ENCODE results near the gene MAP3K5.
"Not testable (repeated sequence)": the region's sequence is repeated elsewhere in the genome, so short reads cannot be mapped to it uniquely, and the experiment has no call there.

MAP3K5 gene

GRCh38 chr6:136586295-136586694 is 206.0 kb downstream of the MAP3K5 start:
- no peak for TF ChIP-seq CTCF (IDR thresholded peaks at IDR 0.05; ENCODE audit: low read depth, low read length)
- peak; percentile 78 for DNase-seq (ENCODE audit: extremely low read depth, low read depth)

GRCh38 chr6:136585523-136585922 is 206.8 kb downstream of the MAP3K5 start:
- not testable (repeated sequence) for DNase-seq (ENCODE audit: extremely low read depth, low read depth)

GRCh38 chr6:136584290-136584689 is 208.0 kb downstream of the MAP3K5 start:
- not testable (repeated sequence) for DNase-seq (ENCODE audit: extremely low read depth, low read depth)

- TF ChIP-seq CTCF (IDR thresholded peaks at IDR 0.05; ENCODE audit: low read depth, low read length): peak; percentile 43
- peak; percentile 84 for DNase-seq (ENCODE audit: extremely low read depth, low read depth)
Measured at GRCh38 chr6:136582711-136583471, 209.4 kb downstream of the MAP3K5 start.

GRCh38 chr6:136579800-136580199 is 212.5 kb downstream of the MAP3K5 start:
- no peak for TF ChIP-seq CTCF (IDR thresholded peaks at IDR 0.05; ENCODE audit: low read depth, low read length)
- DNase-seq (ENCODE audit: extremely low read depth, low read depth): no peak

DNA sequence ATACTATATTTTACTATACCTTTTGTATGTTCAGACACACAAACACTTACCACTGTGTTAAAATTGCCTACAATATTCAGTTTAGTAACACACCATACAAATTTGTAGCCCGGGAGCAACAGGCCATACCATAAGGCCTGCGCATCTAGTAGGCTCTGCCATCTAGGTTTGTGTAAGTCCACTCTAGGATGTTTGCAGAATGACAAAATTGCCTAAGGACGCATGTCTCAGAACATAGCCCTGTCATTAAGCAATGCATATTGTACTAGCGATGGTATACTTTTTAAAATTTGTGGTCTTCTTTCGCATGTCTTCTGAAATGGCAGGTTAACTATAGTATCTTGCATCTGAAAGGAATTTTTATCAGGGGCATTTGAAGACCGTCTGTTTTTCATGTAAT is 215.5 kb downstream of the MAP3K5 start:
- TF ChIP-seq CTCF (IDR thresholded peaks at IDR 0.05; ENCODE audit: low read depth, low read length): no peak

GRCh38 chr6:136571496-136571895 is 220.8 kb downstream of the MAP3K5 start:
- DNase-seq (ENCODE audit: extremely low read depth, low read depth): no peak
- TF ChIP-seq CTCF (IDR thresholded peaks at IDR 0.05; ENCODE audit: low read depth, low read length): no peak

More for the DNA sequence above, 215.5 kb downstream of the MAP3K5 start:
- DNase-seq (ENCODE audit: extremely low read depth, low read depth): no peak

DNA sequence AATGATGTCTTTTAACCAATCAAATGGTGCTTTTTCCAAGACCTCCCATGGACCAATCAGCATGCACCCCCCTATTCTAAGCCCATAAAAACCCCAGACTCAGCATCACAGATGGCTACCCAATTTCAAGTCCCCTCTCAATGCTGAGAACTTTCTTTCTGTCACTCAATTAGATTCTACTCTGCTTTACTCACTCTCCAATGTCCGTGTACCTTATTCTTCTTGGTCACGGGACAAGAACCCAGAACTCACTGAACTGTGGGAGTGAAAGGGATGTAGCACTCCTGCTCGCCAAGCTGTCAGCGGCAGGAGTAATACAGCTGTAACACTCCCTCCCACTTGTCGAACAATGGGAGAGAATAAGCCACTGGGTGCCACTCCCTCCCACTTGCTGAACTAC is 221.2 kb downstream of the MAP3K5 start:
- no peak for TF ChIP-seq CTCF (IDR thresholded peaks at IDR 0.05; ENCODE audit: low read depth, low read length)
- DNase-seq (ENCODE audit: extremely low read depth, low read depth): no peak
